Heart right ventricle (tissue), 16 donors: ENCODE results near the gene CREB3L4. TPM values are rescaled to one million over a fixed set of nuclear protein-coding genes. Genes with fewer than 3 reads are reported as not detected.

Experiments used
- ATAC-seq, 8 donors: fragments of 200-7000 bp; cut with Tn5 transposase; one replicate each; pipeline ENCODE4 v1.9.1; 2020; ENCODE audit warnings: mild to moderate bottlenecking in 8 of 8, moderate library complexity in 8 of 8, moderate number of reproducible peaks in 1 of 8
- DNase-seq, 2 donors: peaks; one replicate each; pipeline ENCODE4 v3.0.0-alpha.2; 2020
- H3K27ac ChIP-seq, 10 donors: fragments of 200-600 bp; sonication (generic) in 2 of 10; one replicate each; pipeline versions ENCODE4 v1.5.0 to v1.8.0; 2020 to 2022; ENCODE audit warnings: mild to moderate bottlenecking in 3 of 10
- H3K27me3 ChIP-seq, 7 donors: fragments of 200-600 bp; one replicate each; pipeline ENCODE4 v1.8.0; 2021 to 2022; ENCODE audit warnings: mild to moderate bottlenecking in 2 of 7
- H3K36me3 ChIP-seq, 9 donors: fragments of 200-600 bp; sonication (generic) in 1 of 9; one replicate each; pipeline versions ENCODE4 v1.5.0 to v1.8.0; 2020 to 2022; ENCODE audit warnings: mild to moderate bottlenecking in 2 of 9
- H3K4me1 ChIP-seq, 9 donors: fragments of 200-600 bp; sonication (generic) in 1 of 9; one replicate each; pipeline versions ENCODE4 v1.5.0 to v1.8.0; 2020 to 2022; ENCODE audit warnings: mild to moderate bottlenecking in 4 of 9
- H3K4me3 ChIP-seq, 10 donors: fragments of 200-600 bp; sonication (generic) in 2 of 10; one replicate each; pipeline versions ENCODE4 v1.5.0 to v1.8.0; 2020 to 2022; ENCODE audit warnings: mild to moderate bottlenecking in 7 of 10, moderate library complexity in 2 of 10
- H3K9me3 ChIP-seq, 11 donors: fragments of 200-600 bp in 10 of 11; sonication (generic) in 2 of 11; one replicate each; pipeline versions ENCODE4 v1.5.0 to v1.8.0; 2013 to 2022; ENCODE audit warnings: mild to moderate bottlenecking in 2 of 11, control low read depth in 1 of 11, moderate library complexity in 1 of 11
- WGBS, 2 donors: extraction: QIAGEN DNeasy Blood & Tissue Kit; methylation state at CpG; one replicate each; pipeline ENCODE4 v1.1.7; 2013; ENCODE audit warnings: inconsistent platforms in 1 of 2; 5-methylcytosine and 5-hydroxymethylcytosine counted together
- intact Hi-C, 10 donors: fragments of 100-400 bp; cut with DNase I; formaldehyde crosslinking; loops; one replicate each; pipeline versions ENCODE4 v1.11.1 to v1.14.2; 2022
- polyA plus RNA-seq, 2 donors: library from polyadenylated mRNA; stranded (reverse); fragments of 200-250 nt; gene quantifications; one replicate each; pipeline ENCODE4 v1.2.3, GENCODE V29; 2013
- total RNA-seq, 10 donors: library from RNA; stranded (reverse); fragmentation: NEBNext Ultra II Directional in 3 of 10; extraction: Animal tissue kit (Norgen Biotek cat#: 25700) in 3 of 10; gene quantifications; one replicate each; pipeline versions ENCODE4 v1.2.1 to v1.2.4, GENCODE V29; 2021 to 2023
- TF ChIP-seq, protein P1 (sequence below), 9 donors: fragments of 200-600 bp; sonication (generic) in 2 of 9; IDR thresholded peaks; one replicate each; pipeline versions ENCODE4 v1.5.0 to v1.8.0; 2021 to 2022; ENCODE audit warnings: antibody characterized with exemption in 9 of 9, mild to moderate bottlenecking in 5 of 9, moderate library complexity in 1 of 9
- donor health status: Arrhythmogenic right ventricular cardiomyopathy.
- donor health status: ischemic (EF 13 %, LVEDD 7.1; RV severe dilation, severe dysfunction).
- donor health status: healthy with polysubstance abuse.
- donor health status: DM: no; HTN: yes; CAD: no.
- donor health status: DM: no; HTN: no; CAD: no.
- donor health status: ischemic (EF 25% LVEDD 6.9; RV normal size, moderate dysfunction).
- donor health status: ischemic (EF 25% LVEDD 5.7; RV mildly dilated, moderate dysfunction).
- donor health status: healthy.
- donor health status: DM: yes; HTN: yes; CAD: no.
- donor health status: Ischemic cardiomyopathy.
- donor health status: ischemic (EF 35%, LVEDD 5.7; RV mildly dilated, moderate dysfunction).
- donor health status: nonischemic (EF 11% LVEDD 7.7; RV severe dilation, severe dysfunction).
- donor health status: DM: yes; HTN: yes; CAD: no.
- donor health status: PGD.
- donor health status: ischemic (EF 29% LVEDD 5.4; RV normal size, mild dysfunction).
- donor health status: nonischemic (EF 23%, LVEDD 6.1; RV moderate dilation, normal function).

CREB3L4 gene
- total and polyA plus RNA-seq, 12 donors = 2.9 to 8.5 (median 4.6) TPM

GRCh38 chr1:153944005-153944826 is 23.5 kb upstream of the CREB3L4 start:
- DNase-seq = peak in 1 of 2 donors; percentile 21
- ATAC-seq = no peak
- H3K27me3 ChIP-seq = no peaks in the 10 kb centered on the region
- peak overlapping the region in 9 of 10 donors; percentile 78 to 99 (median 91) for H3K4me3 ChIP-seq
- H3K9me3 ChIP-seq = no peaks in the 10 kb centered on the region
- peaks cover 5 to 44% (median 30%) of the 10 kb centered on the region in 9 donors for H3K4me1 ChIP-seq
- H3K36me3 ChIP-seq = peaks cover 0 to 67% (median 27%) of the 10 kb centered on the region in 9 donors
- intact Hi-C loops = loop anchor here in 5 of 10 donors (2.0 to 10.0 kb wide), 3 partner anchors 21 to 149 kb away; partner anchors contain the start of gene GATAD2B (in 3 of the 5)
- TF ChIP-seq, protein P1, sequence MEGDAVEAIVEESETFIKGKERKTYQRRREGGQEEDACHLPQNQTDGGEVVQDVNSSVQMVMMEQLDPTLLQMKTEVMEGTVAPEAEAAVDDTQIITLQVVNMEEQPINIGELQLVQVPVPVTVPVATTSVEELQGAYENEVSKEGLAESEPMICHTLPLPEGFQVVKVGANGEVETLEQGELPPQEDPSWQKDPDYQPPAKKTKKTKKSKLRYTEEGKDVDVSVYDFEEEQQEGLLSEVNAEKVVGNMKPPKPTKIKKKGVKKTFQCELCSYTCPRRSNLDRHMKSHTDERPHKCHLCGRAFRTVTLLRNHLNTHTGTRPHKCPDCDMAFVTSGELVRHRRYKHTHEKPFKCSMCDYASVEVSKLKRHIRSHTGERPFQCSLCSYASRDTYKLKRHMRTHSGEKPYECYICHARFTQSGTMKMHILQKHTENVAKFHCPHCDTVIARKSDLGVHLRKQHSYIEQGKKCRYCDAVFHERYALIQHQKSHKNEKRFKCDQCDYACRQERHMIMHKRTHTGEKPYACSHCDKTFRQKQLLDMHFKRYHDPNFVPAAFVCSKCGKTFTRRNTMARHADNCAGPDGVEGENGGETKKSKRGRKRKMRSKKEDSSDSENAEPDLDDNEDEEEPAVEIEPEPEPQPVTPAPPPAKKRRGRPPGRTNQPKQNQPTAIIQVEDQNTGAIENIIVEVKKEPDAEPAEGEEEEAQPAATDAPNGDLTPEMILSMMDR (IDR thresholded peaks at IDR 0.05) = no peak
- 83 to 86% methylated on average over 15 of the region's 15 CpGs for WGBS, 2 donors
- H3K27ac ChIP-seq = peak overlapping the region in 9 of 10 donors; percentile 97 to 100 (median 100)

GRCh38 chr1:153944827-153945117 is 22.9 kb upstream of the CREB3L4 start:
- DNase-seq = no peak
- intact Hi-C loops = loop anchor here in 6 of 10 donors (2.0 to 10.0 kb wide), 6 partner anchors 22 to 150 kb away; partner anchors contain the start of gene GATAD2B (in 3 of the 6)

GRCh38 chr1:153945131-153945794 is 22.4 kb upstream of the CREB3L4 start:
- H3K27ac ChIP-seq = peak overlapping the region; percentile 97 to 100 (median 100)
- no peaks in the 10 kb centered on the region for H3K27me3 ChIP-seq
- WGBS, 2 donors = 25 to 27% methylated on average over 12 of the region's 12 CpGs
- peak overlapping the region; percentile 65 to 99 (median 91) for H3K4me3 ChIP-seq
- intact Hi-C loops = loop anchor here in 6 of 10 donors (2.0 to 10.0 kb wide), 6 partner anchors 22 to 150 kb away; partner anchors contain the start of gene GATAD2B (in 3 of the 6)
- peak; percentile 35 to 82 (median 72) for ATAC-seq
- no peaks in the 10 kb centered on the region for H3K9me3 ChIP-seq
- TF ChIP-seq, protein P1 (IDR thresholded peaks at IDR 0.05) = no peak
- peak; percentile 65 to 86 for DNase-seq
- peaks cover 0 to 67% (median 25%) of the 10 kb centered on the region in 9 donors for H3K36me3 ChIP-seq
- peaks cover 5 to 44% (median 30%) of the 10 kb centered on the region in 9 donors for H3K4me1 ChIP-seq

More at GRCh38 chr1:153944827-153945117, 22.9 kb upstream of the CREB3L4 start:
- H3K27me3 ChIP-seq = no peaks in the 10 kb centered on the region
- peaks cover 0 to 67% (median 24%) of the 10 kb centered on the region in 9 donors for H3K36me3 ChIP-seq
- H3K4me1 ChIP-seq = peaks cover 5 to 44% (median 30%) of the 10 kb centered on the region in 9 donors
- TF ChIP-seq, protein P1 (IDR thresholded peaks at IDR 0.05) = no peak
- peak overlapping the region; percentile 97 to 100 (median 100) for H3K27ac ChIP-seq
- ATAC-seq = peak in 1 of 8 donors; percentile 0
- no peaks in the 10 kb centered on the region for H3K9me3 ChIP-seq
- H3K4me3 ChIP-seq = peak overlapping the region in 9 of 10 donors; percentile 78 to 99 (median 91)
- 62 to 73% methylated on average over 3 of the region's 3 CpGs for whole genome bisulfite sequencing, 2 donors
